Liver (tissue), 9 donors: ENCODE measurements around the gene ITGAE. TPM values are rescaled to one million over a fixed set of nuclear protein-coding genes. Genes with fewer than 3 reads are reported as not detected.

ENCODE experiments used
- DNase-seq: peaks from one replicate; pipeline ENCODE4 v3.0.0-alpha.2; 2017; ENCODE audit warnings: low spot score
- H3K27ac ChIP-seq, 2 donors: one replicate each; pipeline ENCODE4 v1.7.0; 2013; ENCODE audit warnings: inconsistent platforms in 2 of 2, low read length in 2 of 2, control low read depth in 1 of 2, low read depth in 1 of 2, mild to moderate bottlenecking in 1 of 2
- H3K27me3 ChIP-seq, 4 donors: one replicate each; pipeline versions ENCODE4 v1.6.1 to v1.7.0; 2013; ENCODE audit warnings: low read length in 3 of 4, inconsistent platforms in 1 of 4, mild to moderate bottlenecking in 1 of 4, moderate library complexity in 1 of 4; ENCODE audit not compliant: control insufficient read depth in 4 of 4, insufficient read depth in 4 of 4
- H3K36me3 ChIP-seq, 4 donors: one replicate each; pipeline versions ENCODE4 v1.6.1 to v1.7.0; 2013; ENCODE audit warnings: low read length in 3 of 4, mild to moderate bottlenecking in 3 of 4, low read depth in 1 of 4, moderate library complexity in 1 of 4; ENCODE audit not compliant: control insufficient read depth in 4 of 4, insufficient read depth in 3 of 4
- H3K4me1 ChIP-seq, 4 donors: one replicate each; pipeline versions ENCODE4 v1.6.1 to v1.7.0; 2013; ENCODE audit warnings: low read length in 3 of 4, mild to moderate bottlenecking in 3 of 4, moderate library complexity in 1 of 4; ENCODE audit not compliant: control insufficient read depth in 4 of 4, insufficient read depth in 4 of 4
- H3K4me3 ChIP-seq, 3 donors: one replicate each; pipeline versions ENCODE4 v1.6.1 to v1.7.0; 2013; ENCODE audit warnings: low read length in 3 of 3, control low read depth in 1 of 3, low read depth in 1 of 3, mild to moderate bottlenecking in 1 of 3
- H3K9ac ChIP-seq, 2 donors: one replicate each; pipeline ENCODE4 v1.7.0; 2013; ENCODE audit warnings: low read length in 2 of 2, mild to moderate bottlenecking in 2 of 2, moderate library complexity in 2 of 2, control low read depth in 1 of 2, low read depth in 1 of 2
- H3K9me3 ChIP-seq, 4 donors: one replicate each; pipeline versions ENCODE4 v1.6.1 to v1.7.0; 2013; ENCODE audit warnings: low read length in 3 of 4; ENCODE audit not compliant: control insufficient read depth in 4 of 4
- ATF3 ChIP-seq: IDR thresholded peaks from 2 replicates; pipeline ENCODE4 v1.6.1; 2016; ENCODE audit warnings: antibody characterized with exemption
- CTCF ChIP-seq: fragments of 150-350 bp; IDR thresholded peaks from 2 replicates; pipeline ENCODE4 v1.5.1; 2017; ENCODE audit warnings: improper control_type of control experiment, low read depth, low read length; ENCODE audit not compliant: missing input control
- EGR1 ChIP-seq, 2 donors: IDR thresholded peaks; 2 replicates each; pipeline ENCODE4 v1.6.1; 2016 to 2018; ENCODE audit warnings: antibody characterized with exemption in 2 of 2, low read depth in 2 of 2
- FOXA1 ChIP-seq: IDR thresholded peaks from 2 replicates; pipeline ENCODE4 v1.6.1; 2016; ENCODE audit warnings: antibody characterized with exemption
- FOXA2 ChIP-seq: IDR thresholded peaks from 2 replicates; pipeline ENCODE4 v1.6.1; 2016; ENCODE audit warnings: antibody characterized with exemption
- GABPA ChIP-seq, 2 donors: IDR thresholded peaks in 1 of 2; conservative IDR thresholded peaks in 1 of 2; 2 replicates each; pipeline ENCODE4 v1.6.1; 2016; ENCODE audit warnings: antibody characterized with exemption in 2 of 2, mild to moderate bottlenecking in 1 of 2, moderate library complexity in 1 of 2
- HNF4A ChIP-seq, 2 donors: conservative IDR thresholded peaks; 2 replicates each; pipeline ENCODE4 v1.6.1; 2016; ENCODE audit warnings: antibody characterized with exemption in 2 of 2, mild to moderate bottlenecking in 2 of 2
- HNF4G ChIP-seq: IDR thresholded peaks from 2 replicates; pipeline ENCODE4 v1.6.1; 2016; ENCODE audit warnings: antibody characterized with exemption
- JUND ChIP-seq, 2 donors: IDR thresholded peaks; 2 replicates each; pipeline ENCODE4 v1.6.1; 2016; ENCODE audit warnings: antibody characterized with exemption in 2 of 2
- MAX ChIP-seq: IDR thresholded peaks from 2 replicates; pipeline ENCODE4 v1.6.1; 2016; ENCODE audit warnings: antibody characterized with exemption
- NR2F2 ChIP-seq: IDR thresholded peaks from 2 replicates; pipeline ENCODE4 v1.6.1; 2016; ENCODE audit warnings: antibody characterized with exemption
- RAD21 ChIP-seq, 2 donors: IDR thresholded peaks; 2 replicates each; pipeline ENCODE4 v1.6.1; 2016; ENCODE audit warnings: antibody characterized with exemption in 2 of 2, mild to moderate bottlenecking in 2 of 2
- REST ChIP-seq: IDR thresholded peaks from 2 replicates; pipeline ENCODE4 v1.6.1; 2016; ENCODE audit warnings: antibody characterized with exemption, mild to moderate bottlenecking
- RXRA ChIP-seq, 2 donors: IDR thresholded peaks; 2 replicates each; pipeline ENCODE4 v1.6.1; 2017 to 2018; ENCODE audit warnings: antibody characterized with exemption in 2 of 2, mild to moderate bottlenecking in 1 of 2
- SP1 ChIP-seq: IDR thresholded peaks from 2 replicates; pipeline ENCODE4 v1.6.1; 2018; ENCODE audit warnings: antibody characterized with exemption, mild to moderate bottlenecking
- TAF1 ChIP-seq: conservative IDR thresholded peaks from 2 replicates; pipeline ENCODE4 v1.6.1; 2016; ENCODE audit warnings: antibody characterized with exemption, mild to moderate bottlenecking
- YY1 ChIP-seq: IDR thresholded peaks from 2 replicates; pipeline ENCODE4 v1.6.1; 2016; ENCODE audit warnings: antibody characterized with exemption, mild to moderate bottlenecking
- ZBTB33 ChIP-seq: IDR thresholded peaks from 2 replicates; pipeline ENCODE4 v1.6.1; 2016; ENCODE audit warnings: antibody characterized with exemption
- WGBS: extraction: QIAGEN DNeasy Blood & Tissue Kit; methylation state at CpG from one replicate; pipeline ENCODE4 v1.1.7; 2013; 5-methylcytosine and 5-hydroxymethylcytosine counted together
- polyA plus RNA-seq, 2 donors: library from polyadenylated mRNA; stranded (reverse) in 1 of 2; unstranded in 1 of 2; fragments of 200-250 nt in 1 of 2; fragments of >200 nt in 1 of 2; fragmentation: Nextera tagmentation in 1 of 2; extraction: Ambion mirVana in 1 of 2; gene quantifications; one replicate each; pipeline versions ENCODE4 v1.2.1 to v1.2.3, GENCODE V29; 2013 to 2015
- total RNA-seq, 2 donors: library from RNA; depleted of rRNA; stranded (reverse); fragments of >200 nt; gene quantifications; one replicate each; pipeline ENCODE4 v1.2.3, GENCODE V29; 2014
- donor health status: healthy.
- donor health status: healthy.
- donor health status: healthy.
- donor health status: healthy.
- donor health status: healthy.

Gene ITGAE
- total and polyA plus RNA-seq, 4 donors = 6.5 to 17.7 (median 12.1) TPM

GRCh38 chr17:3697103-3697476 is 103.9 kb downstream of the ITGAE start:
- 57% methylated on average over 12 of the region's 12 CpGs for WGBS
- peaks cover 0 to 10% (median 5%) of the 10 kb centered on the region in 4 donors for H3K9me3 ChIP-seq
- H3K27ac ChIP-seq = no peak overlapping the region
- no peaks in the 10 kb centered on the region for H3K36me3 ChIP-seq
- H3K4me3 ChIP-seq = no peak overlapping the region
- H3K27me3 ChIP-seq = no peaks in the 10 kb centered on the region
- DNase-seq = no peak
- no peak for TF ChIP-seq GABPA (IDR thresholded peaks at IDR 0.05 in 1 of 2, conservative IDR thresholded peaks at IDR 0.05 in 1 of 2)
- TF ChIP-seq FOXA1 = no peak
- TF ChIP-seq FOXA2 = no peak
- no peak for TF ChIP-seq JUND (IDR thresholded peaks at IDR 0.05)
- no peak for TF ChIP-seq TAF1
- no peak for TF ChIP-seq ZBTB33
- TF ChIP-seq RAD21 (IDR thresholded peaks at IDR 0.05) = no peak
- no peak for TF ChIP-seq ATF3
- TF ChIP-seq YY1 = no peak
- TF ChIP-seq MAX = no peak
- no peak for TF ChIP-seq REST
- no peak for TF ChIP-seq EGR1 (IDR thresholded peaks at IDR 0.05; ENCODE audit: low read depth in 2 of 2)
- no peak for TF ChIP-seq HNF4G
- no peak for TF ChIP-seq HNF4A (conservative IDR thresholded peaks at IDR 0.05)
- no peak for TF ChIP-seq CTCF
- no peak for TF ChIP-seq RXRA (IDR thresholded peaks at IDR 0.05)
- no peak for TF ChIP-seq NR2F2
- no peak for TF ChIP-seq SP1
- H3K9ac ChIP-seq = no peak overlapping the region
- peaks cover 4 to 10% (median 10%) of the 10 kb centered on the region in 4 donors for H3K4me1 ChIP-seq
